M059J (cell line): ENCODE results near the gene PALD1. TPM values are rescaled to one million over a fixed set of nuclear protein-coding genes. Genes with fewer than 3 reads are reported as not detected.

Experiments used
- DNase-seq: peaks from one replicate; pipeline ENCODE4 v3.0.0-alpha.2; 2012; ENCODE audit warnings: low read depth
- total RNA-seq: library from RNA; depleted of rRNA; stranded (reverse); fragments of >200 nt; shearing (Covaris generic); gene quantifications from 2 replicates; pipeline ENCODE4 v1.2.3, GENCODE V29; 2014

The PALD1 gene
- total RNA-seq, 1 experiment from 2014 or later = 0.20 TPM

- DNase-seq = no peak
These were observed 56.9 kb downstream of the PALD1 start for GRCh38 chr10:70535451-70535850.

GRCh38 chr10:70536196-70536861 is 57.8 kb downstream of the PALD1 start:
- no peak for DNase-seq

GRCh38 chr10:70537398-70538194 is 59.0 kb downstream of the PALD1 start:
- DNase-seq = no peak

- no peak for DNase-seq
These were observed 59.6 kb downstream of the PALD1 start for GRCh38 chr10:70538195-70538520.

GRCh38 chr10:70538731-70539338 is 60.3 kb downstream of the PALD1 start:
- no peak for DNase-seq

- no peak for DNase-seq
These were observed 60.9 kb downstream of the PALD1 start for GRCh38 chr10:70539471-70539870.

GRCh38 chr10:70540089-70540788 is 61.7 kb downstream of the PALD1 start:
- DNase-seq = no peak

- DNase-seq = no peak
These were observed 62.3 kb downstream of the PALD1 start for GRCh38 chr10:70540789-70541360.

- DNase-seq = no peak
These were observed 63.4 kb downstream of the PALD1 start for GRCh38 chr10:70541736-70542564.

GRCh38 chr10:70542565-70542938 is 64.0 kb downstream of the PALD1 start:
- DNase-seq = peak; percentile 32

GRCh38 chr10:70543911-70544310 is 65.3 kb downstream of the PALD1 start:
- no peak for DNase-seq

GRCh38 chr10:70544431-70545340 is 66.1 kb downstream of the PALD1 start:
- DNase-seq = no peak

- no peak for DNase-seq
These were observed 68.0 kb downstream of the PALD1 start for GRCh38 chr10:70546584-70546983.

- DNase-seq = no peak
These were observed 70.9 kb downstream of the PALD1 start for GRCh38 chr10:70549351-70549961.

GRCh38 chr10:70549962-70550458 is 71.4 kb downstream of the PALD1 start:
- DNase-seq = peak; percentile 60

- DNase-seq = no peak
These were observed 71.9 kb downstream of the PALD1 start for GRCh38 chr10:70550459-70550858.

- no peak for DNase-seq
These were observed 72.9 kb downstream of the PALD1 start for GRCh38 chr10:70551466-70551865.

GRCh38 chr10:70551971-70552422 is 73.4 kb downstream of the PALD1 start:
- no peak for DNase-seq

GRCh38 chr10:70552586-70552985 is 74.0 kb downstream of the PALD1 start:
- no peak for DNase-seq
